Endothelial cell (in vitro differentiated cells): ENCODE data around the gene CADM1. TPM values are rescaled to one million over a fixed set of nuclear protein-coding genes. Genes with fewer than 3 reads are reported as not detected.

Source experiments
- DNase-seq: peaks from one replicate; pipeline ENCODE4 v3.0.0; 2021; ENCODE audit warnings: low spot score
- H3K27ac Mint-ChIP-seq: one replicate; pipeline ENCODE4 v1.8.0; 2021; ENCODE audit warnings: mixed read lengths, inconsistent platforms; ENCODE audit not compliant: unreplicated experiment
- H3K27me3 Mint-ChIP-seq: one replicate; pipeline ENCODE4 v1.8.0; 2021; ENCODE audit warnings: mild to moderate bottlenecking, moderate library complexity, mixed read lengths, inconsistent platforms; ENCODE audit not compliant: unreplicated experiment
- H3K36me3 Mint-ChIP-seq: one replicate; pipeline ENCODE4 v1.8.0; 2021; ENCODE audit warnings: mild to moderate bottlenecking, low read depth, mixed read lengths, inconsistent platforms; ENCODE audit not compliant: unreplicated experiment
- H3K4me1 Mint-ChIP-seq: one replicate; pipeline ENCODE4 v1.8.0; 2021; ENCODE audit warnings: mild to moderate bottlenecking, mixed read lengths, inconsistent platforms; ENCODE audit not compliant: unreplicated experiment
- H3K4me3 Mint-ChIP-seq: one replicate; pipeline ENCODE4 v1.8.0; 2021; ENCODE audit warnings: mild to moderate bottlenecking, mixed read lengths, inconsistent platforms; ENCODE audit not compliant: unreplicated experiment
- H3K9me3 Mint-ChIP-seq: one replicate; pipeline ENCODE4 v1.8.0; 2021; ENCODE audit warnings: mixed read lengths, inconsistent platforms; ENCODE audit not compliant: unreplicated experiment
- CTCF ChIP-seq: fragments of 200-600 bp; sonication (generic); IDR thresholded peaks from one replicate; pipeline ENCODE4 v1.5.0; 2021; ENCODE audit warnings: antibody characterized with exemption; ENCODE audit not compliant: unreplicated experiment
- total RNA-seq: library from RNA; stranded (reverse); fragmentation: NEBNext Ultra II Directional; extraction: Animal tissue kit (Norgen Biotek cat#: 25700); gene quantifications from one replicate; pipeline ENCODE4 v1.2.1, GENCODE V29; 2021; ENCODE audit not compliant: unreplicated experiment

The CADM1 gene
- total RNA-seq, 1 donor from 2014 or later = 65.5 TPM

- H3K27me3 Mint-ChIP-seq = no peaks in the 10 kb centered on the region
- no peak overlapping the region for H3K4me3 Mint-ChIP-seq
- peaks cover 3% of the 10 kb centered on the region for H3K4me1 Mint-ChIP-seq
- H3K9me3 Mint-ChIP-seq = no peaks in the 10 kb centered on the region
- DNase-seq = no peak
- H3K27ac Mint-ChIP-seq = no peak overlapping the region
- TF ChIP-seq CTCF = no peak
- H3K36me3 Mint-ChIP-seq = no peaks in the 10 kb centered on the region
Observed at GRCh38 chr11:115342142-115342541, 162.1 kb downstream of the CADM1 start.

- TF ChIP-seq CTCF = no peak
- Mint-ChIP-seq H3K27me3 (no peaks in the 10 kb centered on the region), H3K9me3 (no peaks in the 10 kb centered on the region), H3K36me3 (no peaks in the 10 kb centered on the region), H3K27ac (no peak overlapping the region), H3K4me3 (no peak overlapping the region), H3K4me1 (peaks cover 3% of the 10 kb centered on the region)
- DNase-seq = no peak
Observed at GRCh38 chr11:115340874-115341273, 163.3 kb downstream of the CADM1 start.

- no peak for TF ChIP-seq CTCF
- Mint-ChIP-seq H3K27me3 (no peaks in the 10 kb centered on the region), H3K36me3 (no peaks in the 10 kb centered on the region), H3K4me3 (no peak overlapping the region), H3K4me1 (peaks cover 3% of the 10 kb centered on the region), H3K27ac (no peak overlapping the region), H3K9me3 (no peaks in the 10 kb centered on the region)
- no peak for DNase-seq
Observed at GRCh38 chr11:115338476-115338875, 165.7 kb downstream of the CADM1 start.

- H3K36me3 Mint-ChIP-seq = no peaks in the 10 kb centered on the region
- no peaks in the 10 kb centered on the region for H3K9me3 Mint-ChIP-seq
- no peaks in the 10 kb centered on the region for H3K4me1 Mint-ChIP-seq
- no peak overlapping the region for H3K4me3 Mint-ChIP-seq
- no peak for DNase-seq
- H3K27ac Mint-ChIP-seq = no peak overlapping the region
- no peaks in the 10 kb centered on the region for H3K27me3 Mint-ChIP-seq
- peak; percentile 73 for TF ChIP-seq CTCF
Observed at GRCh38 chr11:115334932-115335788, 169.1 kb downstream of the CADM1 start.

- H3K4me3 Mint-ChIP-seq = no peak overlapping the region
- H3K9me3 Mint-ChIP-seq = no peaks in the 10 kb centered on the region
- H3K27me3 Mint-ChIP-seq = no peaks in the 10 kb centered on the region
Observed at GRCh38 chr11:115333949-115334348, 170.3 kb downstream of the CADM1 start.

More at GRCh38 chr11:115333949-115334348, 170.3 kb downstream of the CADM1 start:
- Mint-ChIP-seq H3K4me1 (no peaks in the 10 kb centered on the region), H3K27ac (no peak overlapping the region), H3K36me3 (peaks cover 3% of the 10 kb centered on the region)
- TF ChIP-seq CTCF = no peak
- no peak for DNase-seq
